Vagina (tissue), 2 donors: ENCODE data around the gene HELZ.

Experiments used
- CTCF ChIP-seq, 3 experiments: fragments of 450-650 bp in 2 of 3; fragments of 200-600 bp in 1 of 3; sonication (generic) in 1 of 3; IDR thresholded peaks; one replicate each; pipeline ENCODE4 v1.5.1; 2017 to 2019; ENCODE audit warnings: antibody characterized with exemption in 3 of 3, mild to moderate bottlenecking in 2 of 3, moderate library complexity in 2 of 3
- POLR2A ChIP-seq, 2 donors: fragments of 450-650 bp; IDR thresholded peaks; one replicate each; pipeline ENCODE4 v1.6.1; 2017; ENCODE audit warnings: antibody characterized with exemption in 2 of 2, mild to moderate bottlenecking in 2 of 2, moderate library complexity in 2 of 2

- no peak for TF ChIP-seq CTCF (IDR thresholded peaks at IDR 0.05)
- TF ChIP-seq POLR2A (IDR thresholded peaks at IDR 0.05): no peak
These were observed 17.5 kb downstream of the HELZ start for GRCh38 chr17:67227488-67227887.
